Stimulated activated CD4-positive, alpha-beta T cell treated with anti-CD3 and anti-CD28 coated beads, TNF-alpha, amount 100 ng/mL, for 24 hours (primary cell): ENCODE measurements around the gene C2.
"Not testable (repeated sequence)": the region's sequence is repeated elsewhere in the genome, so short reads cannot be mapped to it uniquely, and the experiment has no call there.

Source experiments
- DNase-seq, 3 experiments: peaks; one replicate each; pipeline ENCODE4 v3.0.0-alpha.2; 2020; ENCODE audit warnings: low read depth in 3 of 3

Gene C2

DNA sequence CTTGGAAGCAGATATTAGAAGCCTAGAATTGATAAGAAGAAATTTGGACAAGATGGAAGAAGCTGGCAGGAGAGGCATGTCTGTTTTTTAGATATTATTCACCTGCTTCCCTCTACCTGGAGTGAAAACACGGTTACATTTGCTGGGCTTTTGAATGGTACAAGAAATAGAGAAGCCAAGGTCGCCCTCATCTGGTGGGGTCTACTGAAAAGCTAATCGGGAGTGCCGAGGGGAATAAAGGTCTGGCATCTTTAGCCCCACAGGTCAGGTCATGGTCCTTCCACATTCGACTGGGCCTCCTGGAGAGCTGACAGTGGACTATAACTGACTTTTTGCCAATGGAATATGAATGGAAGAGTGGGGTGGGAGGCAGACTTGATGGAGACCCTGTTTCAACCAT, 4.6 kb upstream of the C2 start:
- DNase-seq = no peak

DNA sequence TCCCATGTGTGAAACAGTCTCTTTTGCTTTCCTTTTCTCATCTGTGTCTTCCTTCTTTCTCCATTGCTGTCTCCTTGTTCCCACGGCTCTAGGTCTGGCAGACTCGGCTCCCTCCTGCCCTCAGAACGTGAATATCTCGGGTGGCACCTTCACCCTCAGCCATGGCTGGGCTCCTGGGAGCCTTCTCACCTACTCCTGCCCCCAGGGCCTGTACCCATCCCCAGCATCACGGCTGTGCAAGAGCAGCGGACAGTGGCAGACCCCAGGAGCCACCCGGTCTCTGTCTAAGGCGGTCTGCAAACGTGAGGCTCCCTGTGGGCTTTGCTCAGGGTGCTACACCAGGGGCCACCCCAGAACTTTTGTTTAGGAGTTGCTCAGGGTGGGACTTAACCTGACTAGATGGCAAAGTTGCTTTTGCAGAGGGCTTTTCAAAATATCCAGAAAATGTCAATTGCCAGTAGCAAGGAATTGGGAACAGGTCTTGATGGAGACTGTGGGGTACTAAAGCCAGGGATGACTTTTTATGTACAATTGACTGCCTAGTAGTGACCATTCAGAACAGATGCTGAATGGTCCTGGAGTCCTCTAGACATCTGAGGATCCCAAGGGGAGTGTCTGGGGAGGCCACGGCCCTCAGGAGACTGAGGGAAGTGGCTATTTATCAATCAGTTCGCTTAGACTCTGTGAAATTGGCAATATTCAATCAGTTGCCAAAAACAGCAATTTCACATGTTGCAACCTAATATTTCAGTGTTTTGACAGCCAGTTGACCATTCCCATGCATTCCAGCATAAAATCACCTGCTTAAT, 550 bp downstream of the C2 start:
- no peak for DNase-seq

GRCh38 chr6:31928672-31928939, 1.1 kb downstream of the C2 start:
- no peak for DNase-seq

- no peak for DNase-seq
These were observed 3.4 kb downstream of the C2 start for GRCh38 chr6:31930962-31931361.

DNA sequence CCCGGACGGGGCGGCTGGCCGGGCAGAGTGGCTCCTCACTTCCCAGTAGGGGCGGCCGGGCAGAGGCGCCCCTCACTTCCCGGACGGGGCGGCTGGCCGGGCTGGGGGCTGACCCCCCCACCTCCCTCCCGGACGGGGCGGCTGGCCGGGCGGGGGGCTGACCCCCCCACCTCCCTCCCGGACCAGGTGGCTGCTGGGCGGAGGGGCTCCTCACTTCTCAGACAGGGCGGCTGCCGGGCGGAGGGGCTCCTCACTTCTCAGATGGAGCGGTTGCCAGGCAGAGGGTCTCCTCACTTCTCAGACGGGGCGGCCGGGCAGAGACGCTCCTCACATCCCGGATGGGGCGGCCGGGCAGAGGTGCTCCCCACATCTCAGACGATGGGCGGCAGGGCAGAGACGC, 4.6 kb downstream of the C2 start:
- not testable (repeated sequence) for DNase-seq

DNA sequence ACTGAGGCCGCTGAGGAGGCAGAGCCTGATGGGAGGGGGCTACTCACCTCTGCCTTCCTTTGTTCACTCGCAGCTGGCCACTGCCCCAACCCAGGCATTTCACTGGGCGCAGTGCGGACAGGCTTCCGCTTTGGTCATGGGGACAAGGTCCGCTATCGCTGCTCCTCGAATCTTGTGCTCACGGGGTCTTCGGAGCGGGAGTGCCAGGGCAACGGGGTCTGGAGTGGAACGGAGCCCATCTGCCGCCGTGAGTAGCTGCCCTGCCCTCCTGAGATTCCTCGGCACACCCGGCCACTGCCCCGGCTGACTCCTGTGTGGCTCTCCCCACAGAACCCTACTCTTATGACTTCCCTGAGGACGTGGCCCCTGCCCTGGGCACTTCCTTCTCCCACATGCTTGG, 6.0 kb downstream of the C2 start:
- DNase-seq = no peak

- DNase-seq = no peak
These were observed 7.5 kb downstream of the C2 start for GRCh38 chr6:31935021-31935420.

DNA sequence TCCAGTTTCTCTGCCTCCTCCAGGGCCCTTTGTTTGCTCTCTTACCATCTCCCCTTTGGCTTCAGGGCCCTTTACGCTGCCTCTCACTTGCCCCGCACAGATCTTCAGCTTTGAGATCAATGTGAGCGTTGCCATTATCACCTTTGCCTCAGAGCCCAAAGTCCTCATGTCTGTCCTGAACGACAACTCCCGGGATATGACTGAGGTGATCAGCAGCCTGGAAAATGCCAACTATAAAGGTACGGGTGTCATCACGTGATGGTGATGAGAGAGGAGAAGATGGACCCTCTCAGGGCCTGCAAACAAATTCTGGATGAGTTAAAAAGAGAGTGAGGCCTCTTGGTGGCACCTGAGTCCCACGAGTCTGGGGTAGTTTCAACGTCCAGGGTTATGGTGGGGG, 8.3 kb downstream of the C2 start:
- DNase-seq = no peak

DNA sequence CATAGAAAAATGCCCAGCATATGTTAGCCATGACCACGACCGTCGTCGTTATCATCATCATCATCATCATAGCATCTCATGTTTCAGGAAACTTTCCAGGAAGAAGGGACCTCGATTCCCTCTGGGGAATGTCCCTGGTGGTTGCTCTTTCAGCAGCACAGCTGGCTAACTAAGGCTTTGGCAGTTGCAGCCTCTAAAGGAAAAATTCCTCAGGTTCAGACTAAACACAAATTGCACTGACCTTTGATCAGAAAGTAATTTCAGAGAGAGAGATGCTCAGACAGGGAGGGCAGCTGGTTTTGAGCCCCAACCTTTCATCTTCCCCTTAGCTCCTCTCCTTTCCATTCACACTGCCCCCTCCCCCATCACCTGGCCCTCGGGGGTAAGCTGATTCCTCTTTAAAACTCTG, 12.7 kb downstream of the C2 start:
- DNase-seq = no peak

DNA sequence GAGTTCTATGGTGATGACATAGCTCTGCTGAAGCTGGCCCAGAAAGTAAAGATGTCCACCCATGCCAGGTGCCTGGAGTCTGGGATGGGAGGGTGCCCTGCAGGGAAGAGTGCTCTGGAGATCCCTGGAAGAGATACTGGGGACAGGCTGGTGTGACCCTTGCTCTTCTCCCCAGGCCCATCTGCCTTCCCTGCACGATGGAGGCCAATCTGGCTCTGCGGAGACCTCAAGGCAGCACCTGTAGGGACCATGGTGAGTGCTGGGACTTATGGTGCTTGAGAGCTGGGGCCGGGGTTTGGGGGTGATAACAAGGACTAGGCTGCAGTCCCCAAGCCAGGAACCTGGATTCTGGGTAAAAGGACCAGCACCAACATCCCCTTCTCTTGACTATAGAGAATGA, 16.2 kb downstream of the C2 start:
- DNase-seq = no peak

DNA sequence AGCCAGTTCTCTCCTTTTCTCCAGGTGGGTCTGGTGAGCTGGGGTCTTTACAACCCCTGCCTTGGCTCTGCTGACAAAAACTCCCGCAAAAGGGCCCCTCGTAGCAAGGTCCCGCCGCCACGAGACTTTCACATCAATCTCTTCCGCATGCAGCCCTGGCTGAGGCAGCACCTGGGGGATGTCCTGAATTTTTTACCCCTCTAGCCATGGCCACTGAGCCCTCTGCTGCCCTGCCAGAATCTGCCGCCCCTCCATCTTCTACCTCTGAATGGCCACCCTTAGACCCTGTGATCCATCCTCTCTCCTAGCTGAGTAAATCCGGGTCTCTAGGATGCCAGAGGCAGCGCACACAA, 17.6 kb downstream of the C2 start:
- no peak for DNase-seq

GRCh38 chr6:31945507-31946369, 18.2 kb downstream of the C2 start, which contains the start of gene CFB:
TSS of gene CFB (plus strand) at chr6:31946095. CDS start at chr6:31946222, 127 bp downstream.
- DNase-seq = no peak

DNA sequence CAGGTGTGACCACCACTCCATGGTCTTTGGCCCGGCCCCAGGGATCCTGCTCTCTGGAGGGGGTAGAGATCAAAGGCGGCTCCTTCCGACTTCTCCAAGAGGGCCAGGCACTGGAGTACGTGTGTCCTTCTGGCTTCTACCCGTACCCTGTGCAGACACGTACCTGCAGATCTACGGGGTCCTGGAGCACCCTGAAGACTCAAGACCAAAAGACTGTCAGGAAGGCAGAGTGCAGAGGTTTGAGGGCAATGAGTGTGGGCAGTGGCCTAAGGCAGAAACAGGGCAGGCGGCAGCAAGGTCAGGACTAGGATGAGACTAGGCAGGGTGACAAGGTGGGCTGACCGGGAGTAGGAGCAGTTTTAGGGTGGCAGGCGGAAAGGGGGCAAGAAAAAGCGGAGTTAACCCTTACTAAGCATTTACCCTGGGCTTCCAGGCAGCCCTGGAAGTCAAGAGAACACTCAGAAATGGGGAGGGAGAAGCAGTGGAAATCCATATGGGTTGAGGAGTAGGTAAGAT, 18.9 kb downstream of the C2 start:
- DNase-seq = no peak

DNA sequence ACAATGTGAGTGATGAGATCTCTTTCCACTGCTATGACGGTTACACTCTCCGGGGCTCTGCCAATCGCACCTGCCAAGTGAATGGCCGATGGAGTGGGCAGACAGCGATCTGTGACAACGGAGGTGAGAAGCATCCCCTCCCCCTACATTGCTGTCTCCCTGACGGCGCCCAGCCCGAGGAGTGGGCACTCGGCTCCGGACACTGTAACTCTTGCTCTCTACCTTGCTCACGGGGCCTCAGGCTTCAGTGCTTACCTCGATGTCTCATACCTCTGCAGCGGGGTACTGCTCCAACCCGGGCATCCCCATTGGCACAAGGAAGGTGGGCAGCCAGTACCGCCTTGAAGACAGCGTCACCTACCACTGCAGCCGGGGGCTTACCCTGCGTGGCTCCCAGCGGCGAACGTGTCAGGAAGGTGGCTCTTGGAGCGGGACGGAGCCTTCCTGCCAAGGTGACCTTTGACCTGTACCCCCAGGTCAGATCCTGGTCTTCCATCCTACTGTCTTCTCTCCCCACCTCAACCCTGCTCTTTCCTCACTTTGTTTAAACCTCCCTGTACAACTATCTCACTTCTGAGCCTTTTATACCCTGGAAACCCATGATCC, 19.7 kb downstream of the C2 start:
- DNase-seq = no peak

DNA sequence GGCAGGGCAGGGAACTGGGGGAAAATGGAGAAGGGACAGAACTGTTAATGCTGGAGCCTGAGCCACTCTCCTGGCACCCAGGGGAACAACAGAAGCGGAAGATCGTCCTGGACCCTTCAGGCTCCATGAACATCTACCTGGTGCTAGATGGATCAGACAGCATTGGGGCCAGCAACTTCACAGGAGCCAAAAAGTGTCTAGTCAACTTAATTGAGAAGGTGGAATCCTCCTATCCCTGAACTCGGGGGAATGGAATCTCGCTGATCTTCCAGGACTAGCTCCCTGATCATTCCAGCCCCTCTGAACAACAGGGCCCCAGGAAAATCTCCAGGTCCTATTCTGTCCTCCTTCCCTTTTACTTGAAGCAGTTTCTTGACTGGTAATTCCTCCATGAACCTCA, 20.3 kb downstream of the C2 start:
- no peak for DNase-seq

DNA sequence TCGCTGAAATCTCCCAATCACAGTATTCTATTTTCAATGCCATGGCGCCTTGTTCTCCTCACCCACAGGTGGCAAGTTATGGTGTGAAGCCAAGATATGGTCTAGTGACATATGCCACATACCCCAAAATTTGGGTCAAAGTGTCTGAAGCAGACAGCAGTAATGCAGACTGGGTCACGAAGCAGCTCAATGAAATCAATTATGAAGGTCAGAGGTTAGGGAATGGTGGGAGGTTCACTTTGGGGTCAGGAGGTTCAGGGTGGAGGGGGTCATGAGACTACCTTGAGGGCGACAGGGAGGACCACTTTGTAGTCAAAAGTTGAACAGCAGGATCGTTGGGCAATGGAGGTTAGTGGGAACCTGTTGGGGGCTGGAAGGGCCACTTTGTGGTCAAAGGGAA, 20.8 kb downstream of the C2 start:
- no peak for DNase-seq

- DNase-seq = no peak
These were observed 21.4 kb downstream of the C2 start for GRCh38 chr6:31948753-31949413.

DNA sequence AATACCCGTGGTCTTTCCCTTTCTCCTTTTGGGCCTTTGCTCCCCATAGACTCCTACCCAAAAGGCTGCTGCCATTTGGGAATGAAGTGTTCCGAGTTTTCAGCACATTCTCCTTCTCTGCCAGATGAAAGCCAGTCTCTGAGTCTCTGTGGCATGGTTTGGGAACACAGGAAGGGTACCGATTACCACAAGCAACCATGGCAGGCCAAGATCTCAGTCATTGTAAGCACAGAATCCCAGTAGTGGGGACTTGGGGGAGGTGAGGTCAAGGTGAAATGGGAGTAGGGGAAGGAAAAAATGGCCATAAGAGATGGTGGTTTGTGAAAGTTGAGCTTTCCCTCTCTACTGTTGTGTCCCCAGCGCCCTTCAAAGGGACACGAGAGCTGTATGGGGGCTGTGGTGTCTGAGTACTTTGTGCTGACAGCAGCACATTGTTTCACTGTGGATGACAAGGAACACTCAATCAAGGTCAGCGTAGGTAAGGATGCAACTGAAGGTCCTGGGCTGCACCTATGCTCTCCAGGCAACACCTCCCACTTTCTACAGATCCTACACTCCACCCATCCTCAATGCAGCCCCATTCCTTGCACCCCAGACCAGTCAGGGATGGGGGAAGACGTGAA, 22.5 kb downstream of the C2 start:
- no peak for DNase-seq

GRCh38 chr6:31952140-31952805, 24.8 kb downstream of the C2 start:
- peak in 1 of 3 experiments; percentile 39 for DNase-seq

DNA sequence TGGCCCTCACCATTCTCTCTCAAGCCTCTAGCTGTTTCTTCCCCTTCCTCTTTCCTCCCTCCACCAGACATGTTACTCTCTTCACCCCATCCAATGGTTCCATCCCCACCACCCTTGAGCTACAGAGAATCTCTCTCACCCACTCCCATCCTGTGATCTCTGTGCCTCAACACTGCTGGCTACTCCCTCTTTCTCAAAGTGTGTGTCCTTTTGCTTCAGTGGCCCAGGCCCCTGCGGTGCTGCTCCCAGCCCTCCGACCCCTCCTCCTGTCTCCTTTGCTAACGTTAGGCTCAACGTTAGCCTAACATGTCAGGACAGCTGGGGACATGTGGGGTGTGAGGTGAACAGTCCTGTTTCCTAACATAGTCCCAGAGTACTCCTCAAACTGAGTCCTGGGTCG, 25.4 kb downstream of the C2 start:
- no peak for DNase-seq

- no peak for DNase-seq
These were observed 27.0 kb downstream of the C2 start for GRCh38 chr6:31954511-31954910.
